ENCODE measurements around the gene ABCA3.

ABCA3 gene

GRCh38 chr16:2299915-2300192 lies 40.7 kb downstream of the ABCA3 start:
- no peak for DNase-seq

GRCh38 chr16:2299121-2299914 lies 41.2 kb downstream of the ABCA3 start:
- no peak for DNase-seq

- no peak for DNase-seq
These were observed 41.9 kb downstream of the ABCA3 start for GRCh38 chr16:2298621-2299020.

GRCh38 chr16:2297506-2297860 lies 43.0 kb downstream of the ABCA3 start:
- no peak for DNase-seq

GRCh38 chr16:2296661-2297505 lies 43.6 kb downstream of the ABCA3 start:
- DNase-seq = no peak

GRCh38 chr16:2295056-2295798 lies 45.3 kb downstream of the ABCA3 start:
- no peak for DNase-seq

GRCh38 chr16:2292221-2292620 lies 48.3 kb downstream of the ABCA3 start:
- DNase-seq = no peak

- no peak for DNase-seq
These were observed 51.2 kb downstream of the ABCA3 start for GRCh38 chr16:2289282-2289681.

GRCh38 chr16:2288726-2289125 lies 51.8 kb downstream of the ABCA3 start:
- no peak for DNase-seq

- DNase-seq = no peak
These were observed 52.5 kb downstream of the ABCA3 start for GRCh38 chr16:2287916-2288547.

- no peak for DNase-seq
These were observed 54.0 kb downstream of the ABCA3 start for GRCh38 chr16:2286550-2286949.

GRCh38 chr16:2285731-2286191 lies 54.8 kb downstream of the ABCA3 start:
- DNase-seq = no peak

GRCh38 chr16:2284797-2285576 lies 55.5 kb downstream of the ABCA3 start:
- DNase-seq = no peak

- DNase-seq = no peak
These were observed 56.3 kb downstream of the ABCA3 start for GRCh38 chr16:2284001-2284770.

GRCh38 chr16:2282866-2283555 lies 57.5 kb downstream of the ABCA3 start:
- no peak for DNase-seq

- no peak for DNase-seq
These were observed 58.3 kb downstream of the ABCA3 start for GRCh38 chr16:2282262-2282661.

- DNase-seq = no peak
These were observed 59.5 kb downstream of the ABCA3 start for GRCh38 chr16:2280981-2281542.

GRCh38 chr16:2280461-2280860 lies 60.1 kb downstream of the ABCA3 start:
- DNase-seq = no peak

GRCh38 chr16:2278956-2279800 lies 61.4 kb downstream of the ABCA3 start:
- no peak for DNase-seq

GRCh38 chr16:2278272-2278608 lies 62.3 kb downstream of the ABCA3 start:
- no peak for DNase-seq

Measured in stimulated activated CD4-positive, alpha-beta T cell treated with anti-CD3 and anti-CD28 coated beads, Interleukin-4, amount 100 ng/mL, for 1 hour (primary cell).